ENCODE results near the gene STAB1.

DNA sequence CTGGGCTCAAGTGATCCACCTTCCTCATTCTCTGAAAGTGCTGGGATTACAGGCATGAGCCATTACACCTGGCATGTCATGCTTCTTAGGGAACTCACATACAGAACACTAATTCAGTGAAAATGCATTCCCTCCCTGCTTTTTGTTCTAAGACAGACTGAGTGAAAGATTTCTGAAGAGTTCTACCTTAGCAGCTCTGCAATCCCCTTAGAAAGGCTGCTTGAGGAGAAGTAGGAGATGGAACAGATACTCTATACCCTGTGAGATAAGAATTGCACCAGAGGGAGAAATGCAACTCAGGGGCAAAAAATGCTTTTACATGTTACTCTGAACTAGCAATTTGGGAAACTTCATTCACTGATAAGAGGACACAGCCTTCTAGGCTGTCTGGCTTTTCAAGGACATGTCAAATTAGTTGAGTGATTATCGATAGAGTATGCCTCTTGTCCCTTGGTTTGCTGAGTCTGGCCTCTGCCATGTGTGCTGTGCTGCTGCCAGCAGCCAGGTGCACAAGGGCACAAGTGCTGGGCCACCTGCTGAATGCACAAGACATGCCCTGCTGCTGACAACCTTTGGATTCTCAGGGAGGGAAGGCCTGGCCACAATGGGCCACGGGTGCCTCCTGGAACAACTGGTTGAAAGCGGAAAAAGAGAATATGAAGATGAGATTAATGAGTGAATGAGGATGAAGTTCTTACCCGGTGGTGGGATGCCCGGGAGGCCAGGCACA is 59.1 kb downstream of the STAB1 start:
- TF ChIP-seq, protein P1, sequence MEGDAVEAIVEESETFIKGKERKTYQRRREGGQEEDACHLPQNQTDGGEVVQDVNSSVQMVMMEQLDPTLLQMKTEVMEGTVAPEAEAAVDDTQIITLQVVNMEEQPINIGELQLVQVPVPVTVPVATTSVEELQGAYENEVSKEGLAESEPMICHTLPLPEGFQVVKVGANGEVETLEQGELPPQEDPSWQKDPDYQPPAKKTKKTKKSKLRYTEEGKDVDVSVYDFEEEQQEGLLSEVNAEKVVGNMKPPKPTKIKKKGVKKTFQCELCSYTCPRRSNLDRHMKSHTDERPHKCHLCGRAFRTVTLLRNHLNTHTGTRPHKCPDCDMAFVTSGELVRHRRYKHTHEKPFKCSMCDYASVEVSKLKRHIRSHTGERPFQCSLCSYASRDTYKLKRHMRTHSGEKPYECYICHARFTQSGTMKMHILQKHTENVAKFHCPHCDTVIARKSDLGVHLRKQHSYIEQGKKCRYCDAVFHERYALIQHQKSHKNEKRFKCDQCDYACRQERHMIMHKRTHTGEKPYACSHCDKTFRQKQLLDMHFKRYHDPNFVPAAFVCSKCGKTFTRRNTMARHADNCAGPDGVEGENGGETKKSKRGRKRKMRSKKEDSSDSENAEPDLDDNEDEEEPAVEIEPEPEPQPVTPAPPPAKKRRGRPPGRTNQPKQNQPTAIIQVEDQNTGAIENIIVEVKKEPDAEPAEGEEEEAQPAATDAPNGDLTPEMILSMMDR (IDR thresholded peaks at IDR 0.05), result no peak
- no peak for TF ChIP-seq EZH2 (IDR thresholded peaks at IDR 0.05)

Data from neural progenitor cell (in vitro differentiated cells).